Transverse colon (tissue), 3 donors: Measurements from ENCODE around the gene SERAC1.

Experiments used
- POLR2A ChIP-seq: fragments of 450-650 bp; IDR thresholded peaks from one replicate; pipeline ENCODE4 v1.6.1; 2016; ENCODE audit warnings: antibody characterized with exemption, mild to moderate bottlenecking, moderate library complexity
- TF ChIP-seq, protein P1 (sequence below), 5 experiments: fragments of 200-600 bp in 3 of 5; fragments of 450-650 bp in 2 of 5; sonication (generic) in 3 of 5; IDR thresholded peaks; 1 replicate in 2 of 5; 2 replicates in 3 of 5; pipeline ENCODE4 v1.5.1; 2016 to 2017; ENCODE audit warnings: antibody characterized with exemption in 5 of 5, inconsistent platforms in 3 of 5, mild to moderate bottlenecking in 2 of 5, moderate library complexity in 1 of 5

DNA sequence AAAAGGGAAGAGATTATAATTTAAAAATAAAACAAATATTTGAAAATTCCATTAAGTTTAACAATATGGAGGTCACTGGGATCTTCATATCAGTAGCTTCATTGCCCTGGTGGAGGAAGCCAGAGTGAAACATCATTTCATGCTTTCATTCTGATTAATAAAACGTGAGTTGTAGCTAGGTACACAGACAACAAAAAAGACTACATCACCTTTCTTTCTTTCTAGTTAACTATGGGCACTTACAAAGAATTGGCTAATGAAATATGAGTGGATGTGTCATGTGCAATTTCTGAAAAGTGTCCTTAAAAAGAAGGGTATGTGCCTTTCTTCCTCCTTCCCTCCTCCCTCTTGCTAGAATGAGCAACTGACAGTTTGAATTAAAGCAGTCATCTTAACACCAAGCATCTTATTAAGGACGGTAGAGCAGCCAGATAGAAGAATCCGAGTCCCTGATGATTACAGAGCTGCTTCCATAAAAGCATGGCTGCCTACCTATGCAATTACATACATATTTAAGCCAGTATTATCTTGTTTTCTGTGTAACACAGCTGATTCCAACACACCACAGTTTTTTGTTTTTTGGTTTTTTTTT, 3.4 kb downstream of the SERAC1 start:
- TF ChIP-seq, protein P1, sequence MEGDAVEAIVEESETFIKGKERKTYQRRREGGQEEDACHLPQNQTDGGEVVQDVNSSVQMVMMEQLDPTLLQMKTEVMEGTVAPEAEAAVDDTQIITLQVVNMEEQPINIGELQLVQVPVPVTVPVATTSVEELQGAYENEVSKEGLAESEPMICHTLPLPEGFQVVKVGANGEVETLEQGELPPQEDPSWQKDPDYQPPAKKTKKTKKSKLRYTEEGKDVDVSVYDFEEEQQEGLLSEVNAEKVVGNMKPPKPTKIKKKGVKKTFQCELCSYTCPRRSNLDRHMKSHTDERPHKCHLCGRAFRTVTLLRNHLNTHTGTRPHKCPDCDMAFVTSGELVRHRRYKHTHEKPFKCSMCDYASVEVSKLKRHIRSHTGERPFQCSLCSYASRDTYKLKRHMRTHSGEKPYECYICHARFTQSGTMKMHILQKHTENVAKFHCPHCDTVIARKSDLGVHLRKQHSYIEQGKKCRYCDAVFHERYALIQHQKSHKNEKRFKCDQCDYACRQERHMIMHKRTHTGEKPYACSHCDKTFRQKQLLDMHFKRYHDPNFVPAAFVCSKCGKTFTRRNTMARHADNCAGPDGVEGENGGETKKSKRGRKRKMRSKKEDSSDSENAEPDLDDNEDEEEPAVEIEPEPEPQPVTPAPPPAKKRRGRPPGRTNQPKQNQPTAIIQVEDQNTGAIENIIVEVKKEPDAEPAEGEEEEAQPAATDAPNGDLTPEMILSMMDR (IDR thresholded peaks at IDR 0.05): no peak
- no peak for TF ChIP-seq POLR2A
